ENCODE data around the gene TCP11.

The TCP11 gene

GRCh38 chr6:35141007-35141655 lies at the start of gene TCP11:
TCP11 (minus strand) TSS chr6:35141339; CDS start chr6:35140870, 469 bp downstream.
- no peak for DNase-seq (ENCODE audit: low read depth)

GRCh38 chr6:35190306-35190705 lies 49.2 kb upstream of the TCP11 start:
- DNase-seq (ENCODE audit: low read depth): no peak

GRCh38 chr6:35188886-35189285 lies 47.7 kb upstream of the TCP11 start:
- no peak for DNase-seq (ENCODE audit: low read depth)

GRCh38 chr6:35186571-35186970 lies 45.4 kb upstream of the TCP11 start:
- DNase-seq (ENCODE audit: low read depth): no peak

GRCh38 chr6:35185971-35186370 lies 44.8 kb upstream of the TCP11 start:
- DNase-seq (ENCODE audit: low read depth): no peak

GRCh38 chr6:35185302-35185681 lies 44.2 kb upstream of the TCP11 start:
- no peak for DNase-seq (ENCODE audit: low read depth)

- no peak for DNase-seq (ENCODE audit: low read depth)
These were observed 43.6 kb upstream of the TCP11 start for GRCh38 chr6:35184580-35185301.

- DNase-seq (ENCODE audit: low read depth): no peak
These were observed 42.8 kb upstream of the TCP11 start for GRCh38 chr6:35183935-35184334.

GRCh38 chr6:35183281-35183680 lies 42.1 kb upstream of the TCP11 start:
- no peak for DNase-seq (ENCODE audit: low read depth)

- no peak for DNase-seq (ENCODE audit: low read depth)
These were observed 40.9 kb upstream of the TCP11 start for GRCh38 chr6:35181933-35182612.

- DNase-seq (ENCODE audit: low read depth): no peak
These were observed 40.3 kb upstream of the TCP11 start for GRCh38 chr6:35181308-35181932.

GRCh38 chr6:35179901-35180535 lies 38.9 kb upstream of the TCP11 start:
- DNase-seq (ENCODE audit: low read depth): no peak

GRCh38 chr6:35178932-35179832 lies 38.0 kb upstream of the TCP11 start:
- no peak for DNase-seq (ENCODE audit: low read depth)

- no peak for DNase-seq (ENCODE audit: low read depth)
These were observed 36.9 kb upstream of the TCP11 start for GRCh38 chr6:35178012-35178411.

- DNase-seq (ENCODE audit: low read depth): no peak
These were observed 36.5 kb upstream of the TCP11 start for GRCh38 chr6:35177596-35177995.

GRCh38 chr6:35177157-35177556 lies 36.0 kb upstream of the TCP11 start:
- DNase-seq (ENCODE audit: low read depth): no peak

- no peak for DNase-seq (ENCODE audit: low read depth)
These were observed 35.3 kb upstream of the TCP11 start for GRCh38 chr6:35176301-35177024.

- no peak for DNase-seq (ENCODE audit: low read depth)
These were observed 33.4 kb upstream of the TCP11 start for GRCh38 chr6:35174501-35174900.

GRCh38 chr6:35174088-35174434 lies 32.9 kb upstream of the TCP11 start:
- no peak for DNase-seq (ENCODE audit: low read depth)

- DNase-seq (ENCODE audit: low read depth): no peak
These were observed 32.4 kb upstream of the TCP11 start for GRCh38 chr6:35173427-35174087.

Measured in activated T-helper 9 cell treated with anti-CD3 and anti-CD28 coated beads, Interleukin-2, amount 50 U/mL, for 16 hours (primary cell).